ENCODE data around the gene ARID5B.

ARID5B gene

DNA sequence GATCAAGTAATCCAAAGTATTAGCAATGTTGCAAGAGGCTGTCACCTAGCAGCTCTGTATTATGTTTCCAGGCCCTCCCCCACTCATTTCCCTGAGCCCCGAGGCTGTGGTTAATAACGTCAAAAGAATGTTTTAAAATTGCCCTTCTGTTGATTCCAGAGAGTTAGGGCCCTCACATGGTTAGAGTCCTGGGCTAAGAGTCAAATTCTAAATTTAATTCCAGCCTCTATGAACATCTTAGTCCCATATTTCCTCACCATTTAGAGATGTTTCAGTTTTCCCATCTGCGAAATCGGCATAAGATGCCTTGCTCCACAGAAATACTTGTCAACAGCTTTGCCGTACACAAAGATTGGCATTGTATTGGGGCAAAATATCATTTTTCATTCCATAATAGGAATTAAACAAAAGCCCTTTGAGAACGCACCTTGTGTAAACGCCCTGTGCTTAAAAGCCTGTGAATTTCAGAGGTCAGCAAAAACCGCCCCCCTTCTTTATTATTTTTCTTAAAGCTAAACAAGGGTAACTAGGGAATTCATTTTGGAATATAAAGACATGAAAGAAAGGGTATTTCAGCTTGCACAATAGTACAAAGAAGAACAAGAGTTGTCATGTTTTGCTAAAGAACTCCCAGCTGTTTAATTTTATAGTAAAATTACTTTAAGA, 135.8 kb downstream of the ARID5B start:
- no peak for DNase-seq

- DNase-seq = no peak
Observed at GRCh38 chr10:62037890-62038608, 136.6 kb downstream of the ARID5B start.

DNA sequence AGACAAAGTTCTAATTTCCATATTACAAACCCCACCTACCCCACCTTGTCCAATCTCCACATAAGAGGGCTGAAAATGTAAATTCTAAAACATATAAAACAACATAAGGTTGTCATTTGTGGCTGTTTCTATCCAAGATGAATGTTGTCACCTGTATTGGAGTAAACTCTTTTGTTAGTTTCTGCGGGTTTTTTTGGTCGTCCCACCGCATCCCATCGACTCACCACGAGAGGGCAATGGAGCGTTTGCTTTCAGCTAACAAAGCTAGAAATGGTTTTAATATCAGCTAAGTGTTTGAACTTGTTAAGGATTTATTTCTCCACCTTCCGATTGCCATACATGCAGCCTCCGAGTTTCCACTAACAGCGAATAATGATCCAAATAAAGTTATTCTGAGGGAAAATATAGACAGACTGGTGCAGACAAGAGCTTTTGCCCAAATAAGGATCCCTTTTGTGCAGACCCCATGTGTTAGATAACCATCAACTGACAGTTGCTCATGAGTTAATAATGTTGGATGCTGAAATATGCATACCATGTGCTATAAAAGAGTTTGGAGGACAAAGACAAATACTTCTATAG, 137.2 kb downstream of the ARID5B start:
- peak; percentile 71 for DNase-seq

DNA sequence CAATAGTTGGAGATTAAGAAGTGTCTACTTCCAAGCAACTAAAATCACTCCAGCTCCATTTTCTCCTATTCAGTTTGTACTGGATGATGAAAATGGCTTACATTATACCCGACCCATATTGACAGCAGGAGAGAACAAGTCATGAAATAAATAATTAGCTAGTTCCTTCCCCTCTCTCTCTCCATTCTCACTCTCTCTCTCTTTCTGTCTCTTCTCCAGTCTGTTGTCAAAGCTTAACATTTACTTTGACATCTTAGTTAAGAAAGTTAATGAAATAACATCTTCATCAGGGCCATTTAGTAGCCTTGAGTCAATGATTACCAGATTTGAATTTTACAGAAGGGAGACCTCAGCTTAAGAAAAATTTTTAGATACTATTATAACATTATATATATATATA, 138.5 kb downstream of the ARID5B start:
- DNase-seq = no peak

DNA sequence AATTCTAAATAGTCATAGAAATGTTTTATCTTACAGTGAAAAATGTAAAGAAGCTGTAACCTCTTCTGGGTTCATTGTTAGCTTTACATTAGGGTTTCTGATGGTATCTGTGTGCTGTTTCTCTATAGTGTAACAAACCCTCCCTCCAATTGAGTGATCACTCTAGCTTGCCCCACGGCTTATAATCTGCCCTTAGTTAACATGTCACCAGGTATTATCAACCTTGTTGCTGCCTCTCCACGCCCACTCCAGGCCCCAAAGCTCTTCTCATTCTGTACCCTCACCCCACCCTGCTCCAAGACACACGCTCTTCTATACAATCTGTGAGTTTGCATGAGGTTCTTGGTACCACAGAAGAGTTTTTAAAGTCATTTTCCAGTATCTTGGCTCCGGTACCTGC, 139.4 kb downstream of the ARID5B start:
- DNase-seq = no peak

DNA sequence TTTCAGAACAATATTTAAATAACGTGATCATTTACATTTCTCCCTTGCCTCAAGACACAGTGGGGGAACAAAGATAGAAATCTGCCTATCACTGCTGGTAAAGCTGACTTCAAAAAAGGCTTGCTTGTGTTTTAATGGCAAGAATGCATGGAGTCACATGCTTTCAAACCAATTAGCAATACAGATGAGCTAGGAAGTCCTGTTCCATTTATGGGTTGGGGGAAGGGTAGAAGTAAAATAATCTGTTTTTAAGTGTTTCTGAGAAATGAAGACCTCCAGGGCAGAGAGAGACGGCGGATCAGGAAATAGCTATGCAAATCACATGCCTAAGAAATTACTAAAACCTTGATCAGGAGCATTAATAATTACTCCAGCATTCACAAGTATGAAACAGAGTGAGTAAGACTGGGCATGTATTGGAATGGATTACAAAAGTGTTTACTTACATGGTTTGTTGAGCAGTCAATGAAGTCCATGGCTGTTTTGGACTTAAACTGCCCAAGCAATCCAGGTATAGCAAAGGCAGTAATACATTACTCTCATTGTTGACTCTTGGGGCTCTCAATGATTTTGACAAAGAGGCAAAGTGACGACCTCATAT, 142.0 kb downstream of the ARID5B start:
- DNase-seq = no peak

GRCh38 chr10:62044566-62044965, 143.1 kb downstream of the ARID5B start:
- no peak for DNase-seq

- DNase-seq = peak; percentile 74
Observed at GRCh38 chr10:62045765-62046521, 144.4 kb downstream of the ARID5B start.

- DNase-seq = no peak
Observed at GRCh38 chr10:62046522-62047227, 145.2 kb downstream of the ARID5B start.

GRCh38 chr10:62047228-62047892, 145.9 kb downstream of the ARID5B start:
- DNase-seq = no peak

GRCh38 chr10:62047960-62048383, 146.5 kb downstream of the ARID5B start:
- peak; percentile 45 for DNase-seq

GRCh38 chr10:62048470-62048869, 147.0 kb downstream of the ARID5B start:
- DNase-seq = no peak

- DNase-seq = peak; percentile 93
Observed at GRCh38 chr10:62048919-62049623, 147.6 kb downstream of the ARID5B start.

GRCh38 chr10:62049624-62050345, 148.3 kb downstream of the ARID5B start:
- peak; percentile 31 for DNase-seq

DNA sequence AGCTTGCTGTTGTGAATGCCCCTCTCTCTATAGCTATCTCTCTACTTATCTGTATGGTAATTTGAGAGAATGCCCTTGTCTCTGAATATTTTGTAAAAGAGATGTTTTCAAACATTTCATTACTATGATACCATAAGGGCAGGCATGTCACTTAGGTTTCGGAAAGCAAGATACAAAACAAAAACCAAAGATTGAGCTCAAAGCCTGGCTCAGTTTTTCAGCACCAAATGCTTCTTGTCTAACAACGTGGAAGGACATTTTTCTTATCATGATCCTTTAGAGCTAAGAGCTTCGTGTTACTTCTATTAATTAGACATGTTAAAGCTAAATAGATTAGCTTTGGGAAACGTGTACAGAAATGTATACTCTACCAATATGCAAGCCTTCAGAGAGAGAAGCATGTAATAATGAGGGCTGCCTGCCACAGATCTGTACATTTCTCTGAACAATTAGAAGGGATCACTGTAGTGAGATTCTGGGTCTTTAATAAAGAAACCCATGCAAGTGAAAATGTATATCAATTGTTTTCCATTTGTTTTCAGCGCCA, 148.9 kb downstream of the ARID5B start:
- DNase-seq = peak; percentile 26

DNA sequence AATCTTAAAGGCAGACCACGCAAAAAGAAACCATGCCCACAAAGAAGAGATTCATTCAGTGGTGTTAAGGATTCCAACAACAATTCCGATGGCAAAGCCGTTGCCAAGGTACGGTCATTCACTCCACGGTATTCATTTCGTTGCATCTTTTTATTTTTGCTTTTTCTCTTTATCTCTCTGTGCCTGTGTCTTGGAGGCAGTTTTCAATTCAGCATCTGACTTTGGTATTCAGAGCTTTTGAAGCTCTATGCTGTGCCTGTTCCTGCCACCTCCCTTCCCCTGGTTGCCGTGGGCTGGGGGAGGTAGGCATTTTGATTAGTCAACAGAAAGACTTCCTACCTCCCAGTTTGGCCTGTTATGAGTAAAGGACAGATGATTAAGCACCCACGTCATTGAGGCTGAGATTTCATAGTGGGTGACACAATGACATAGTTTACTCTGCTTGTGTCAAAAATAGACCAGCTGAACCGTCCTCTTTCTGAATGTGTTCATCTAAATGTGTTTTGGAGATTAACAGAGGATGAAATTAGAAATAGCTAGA, 149.5 kb downstream of the ARID5B start:
- DNase-seq = peak; percentile 91

DNA sequence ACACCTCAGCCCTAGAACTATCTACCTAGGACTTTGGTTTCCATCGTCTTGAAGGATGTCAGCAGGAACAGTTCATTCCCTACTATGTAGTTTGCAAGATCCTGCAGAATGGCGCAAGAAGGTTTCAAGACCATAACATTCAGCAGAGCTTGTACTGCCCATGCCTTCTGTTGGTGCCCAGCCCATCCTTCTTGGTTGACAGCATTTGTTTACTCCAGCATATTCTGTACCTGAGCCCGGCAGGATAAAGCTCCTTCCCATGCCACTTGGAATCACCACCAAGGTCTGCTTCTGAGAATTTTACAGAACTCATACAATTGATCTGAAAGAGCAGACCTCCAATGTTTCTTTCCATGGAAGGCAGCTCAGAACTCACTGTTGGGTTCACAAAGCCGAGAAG, 150.8 kb downstream of the ARID5B start:
- no peak for DNase-seq

DNA sequence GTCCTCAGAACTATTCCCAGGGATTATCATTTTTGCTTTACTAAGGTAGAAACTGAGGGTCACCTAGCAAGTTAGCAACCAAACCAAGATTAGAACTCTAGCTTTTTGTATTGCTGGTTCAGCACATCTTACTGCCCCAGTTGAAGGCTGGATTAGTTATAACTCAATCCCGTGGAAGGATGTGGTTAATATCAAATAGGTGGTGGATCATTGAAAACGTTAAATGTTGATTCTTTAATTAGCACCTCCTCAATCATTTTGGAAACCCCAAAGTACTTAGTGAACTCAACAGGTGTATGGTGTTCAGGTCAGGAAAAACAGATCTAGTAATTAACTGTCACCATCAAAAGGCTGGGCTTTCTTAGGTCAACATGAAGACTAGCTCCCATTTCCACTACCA, 152.4 kb downstream of the ARID5B start:
- no peak for DNase-seq

DNA sequence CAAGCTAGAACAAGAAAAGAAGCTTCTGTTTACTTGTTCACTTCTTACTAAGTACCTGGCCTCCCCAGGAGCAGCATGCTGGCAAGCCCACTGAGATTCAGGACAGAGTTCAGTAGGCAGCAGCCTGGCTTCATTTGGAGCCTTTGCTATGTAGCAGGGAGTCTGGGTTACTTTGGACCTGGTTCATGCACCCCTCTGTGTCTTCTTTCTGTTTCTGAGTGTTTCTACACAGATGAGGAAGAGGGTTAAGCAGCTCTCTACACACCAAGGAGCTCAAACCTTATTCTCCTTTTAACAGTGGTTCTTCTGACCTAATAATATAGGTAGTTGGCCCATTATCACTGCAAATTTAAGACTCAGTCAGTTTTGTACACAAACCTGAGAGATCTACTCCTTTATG, 152.9 kb downstream of the ARID5B start:
- no peak for DNase-seq

GRCh38 chr10:62054830-62055229, 153.3 kb downstream of the ARID5B start:
- peak; percentile 66 for DNase-seq

Measured in suppressor macrophage treated with lipopolysaccharide for 4 hours (primary cell).